Prostate gland (tissue), 2 donors: ENCODE data around the gene SERBP1.

Source experiments
- POLR2A ChIP-seq: fragments of 450-650 bp; IDR thresholded peaks from one replicate; pipeline ENCODE4 v1.6.1; 2016; ENCODE audit warnings: antibody characterized with exemption, mild to moderate bottlenecking
- POLR2AphosphoS5 ChIP-seq: sonication (generic); formaldehyde crosslinking; IDR thresholded peaks from one replicate; pipeline ENCODE4 v1.6.1; 2017; ENCODE audit warnings: antibody characterized with exemption
- TF ChIP-seq, protein P1 (sequence below), 4 experiments: fragments of 200-600 bp in 2 of 4; fragments of 450-650 bp in 2 of 4; sonication (generic) in 2 of 4; IDR thresholded peaks; 1 replicate in 3 of 4; 2 replicates in 1 of 4; pipeline ENCODE4 v1.5.1; 2016 to 2019; ENCODE audit warnings: antibody characterized with exemption in 4 of 4, mild to moderate bottlenecking in 2 of 4, moderate library complexity in 2 of 4

- TF ChIP-seq POLR2AphosphoS5: no peak
- TF ChIP-seq, protein P1, sequence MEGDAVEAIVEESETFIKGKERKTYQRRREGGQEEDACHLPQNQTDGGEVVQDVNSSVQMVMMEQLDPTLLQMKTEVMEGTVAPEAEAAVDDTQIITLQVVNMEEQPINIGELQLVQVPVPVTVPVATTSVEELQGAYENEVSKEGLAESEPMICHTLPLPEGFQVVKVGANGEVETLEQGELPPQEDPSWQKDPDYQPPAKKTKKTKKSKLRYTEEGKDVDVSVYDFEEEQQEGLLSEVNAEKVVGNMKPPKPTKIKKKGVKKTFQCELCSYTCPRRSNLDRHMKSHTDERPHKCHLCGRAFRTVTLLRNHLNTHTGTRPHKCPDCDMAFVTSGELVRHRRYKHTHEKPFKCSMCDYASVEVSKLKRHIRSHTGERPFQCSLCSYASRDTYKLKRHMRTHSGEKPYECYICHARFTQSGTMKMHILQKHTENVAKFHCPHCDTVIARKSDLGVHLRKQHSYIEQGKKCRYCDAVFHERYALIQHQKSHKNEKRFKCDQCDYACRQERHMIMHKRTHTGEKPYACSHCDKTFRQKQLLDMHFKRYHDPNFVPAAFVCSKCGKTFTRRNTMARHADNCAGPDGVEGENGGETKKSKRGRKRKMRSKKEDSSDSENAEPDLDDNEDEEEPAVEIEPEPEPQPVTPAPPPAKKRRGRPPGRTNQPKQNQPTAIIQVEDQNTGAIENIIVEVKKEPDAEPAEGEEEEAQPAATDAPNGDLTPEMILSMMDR (IDR thresholded peaks at IDR 0.05): no peak
- TF ChIP-seq POLR2A: no peak
Observed at GRCh38 chr1:67383999-67384638, 46.1 kb downstream of the SERBP1 start.
